Measurements from ENCODE around the gene SYT1. TPM values are rescaled to one million over a fixed set of nuclear protein-coding genes. Genes with fewer than 3 reads are reported as not detected.

Gene SYT1
- total and polyA plus RNA-seq, 2 experiments from 2014 or later, result 48.7 to 51.7 TPM

- TF ChIP-seq REST (IDR thresholded peaks at IDR 0.05; ENCODE audit: unreplicated experiment) (no peak), POLR2AphosphoS5 (IDR thresholded peaks at IDR 0.05; ENCODE audit: low read depth) (no peak), ZNF331 (CRISPR knock-in tag; IDR thresholded peaks at IDR 0.05; ENCODE audit: low read depth) (no peak)
These were observed 623.0 kb downstream of the SYT1 start (continued) for GRCh38 chr12:79487386-79488110.

MicroRNAs encoded within 50 kb of the gene (microRNA counts, 767-probe panel; counts per million panel counts)
- not detected for microRNA hsa-miR-1252

Small RNA genes within 50 kb of the gene (microRNA-seq; reads per million reads assigned to microRNA genes)
- 0.66 reads per million for gene MIR1252

Small RNA genes within 50 kb of the gene (small RNA-seq; reads per million reads assigned to genes)
- 0.07 reads per million for gene MIR1252 (ENCODE audit: low replicate concordance)
